SU-DHL-6 (cell line): ENCODE measurements around the gene GLYR1.

Experiments
- H2AFZ ChIP-seq: fragments of 200-600 bp; sonication (generic); 2 replicates; pipeline ENCODE4 v1.6.1; 2014; ENCODE audit warnings: low read depth, mild to moderate bottlenecking, moderate library complexity, mixed read lengths, antibody characterized with exemption, low read length; ENCODE audit not compliant: severe bottlenecking
- H3F3A ChIP-seq: fragments of 200-600 bp; shearing (Covaris generic); 2 replicates; pipeline ENCODE4 v1.6.0; 2016; ENCODE audit warnings: antibody characterized with exemption, mild to moderate bottlenecking; ENCODE audit not compliant: insufficient read depth
- H3K27ac ChIP-seq: fragments of 200-600 bp; sonication (generic); 2 replicates; pipeline ENCODE4 v1.5.1; 2016; ENCODE audit warnings: low read depth, mild to moderate bottlenecking, low read length, moderate library complexity, mixed read lengths
- H3K27me3 ChIP-seq: fragments of 200-600 bp; sonication (generic), shearing (Covaris generic); 2 replicates; pipeline ENCODE4 v1.6.0; 2014; ENCODE audit warnings: mild to moderate bottlenecking, low read length
- H3K36me3 ChIP-seq: fragments of 200-600 bp; sonication (generic); 2 replicates; pipeline ENCODE4 v1.6.1; 2014; ENCODE audit warnings: mild to moderate bottlenecking, low read length, mixed read lengths
- H3K4me2 ChIP-seq: fragments of 300-600, 200-600 bp; shearing (Covaris generic), sonication (generic); 2 replicates; pipeline ENCODE4 v1.6.0; 2014; ENCODE audit warnings: low read length, low read depth, mild to moderate bottlenecking; ENCODE audit not compliant: poor library complexity, severe bottlenecking
- H3K4me3 ChIP-seq: fragments of 200-600 bp; sonication (generic); 2 replicates; pipeline ENCODE4 v1.5.1; 2014; ENCODE audit warnings: antibody characterized with exemption, low read length, mild to moderate bottlenecking, mixed read lengths; ENCODE audit not compliant: insufficient read depth, poor library complexity, severe bottlenecking
- H3K79me2 ChIP-seq: fragments of 200-600 bp; sonication (generic); 2 replicates; pipeline ENCODE4 v1.6.1; 2014; ENCODE audit warnings: mild to moderate bottlenecking, low read length, moderate library complexity; ENCODE audit not compliant: insufficient read depth
- H3K9ac ChIP-seq: fragments of 200-600 bp; sonication (generic); 2 replicates; pipeline ENCODE4 v1.7.0; 2014; ENCODE audit warnings: mild to moderate bottlenecking, low read length
- H3K9me2 ChIP-seq: fragments of 200-600 bp; sonication (generic); replicated peaks from 2 replicates; pipeline ENCODE4 v1.6.1; 2014; ENCODE audit warnings: low read length; ENCODE audit not compliant: insufficient read depth
- H3K9me3 ChIP-seq: fragments of 200-600 bp; sonication (generic); 2 replicates; pipeline ENCODE4 v1.6.1; 2014; ENCODE audit warnings: low read length, mixed read lengths; ENCODE audit not compliant: insufficient read depth
- H4K20me1 ChIP-seq: fragments of 200-600 bp; sonication (generic); 2 replicates; pipeline ENCODE4 v1.6.1; 2014; ENCODE audit warnings: low read depth, mild to moderate bottlenecking, antibody characterized with exemption, low read length, moderate library complexity, mixed read lengths
- EZH2phosphoT487 ChIP-seq: fragments of 200-600 bp; sonication (generic), shearing (Covaris generic); conservative IDR thresholded peaks from 2 replicates; pipeline ENCODE4 v1.6.1; 2018; ENCODE audit warnings: mild to moderate bottlenecking, antibody characterized with exemption, low read length, moderate library complexity, mixed read lengths
- TF ChIP-seq, protein P1 (sequence below): fragments of 200-600 bp; sonication (generic); IDR thresholded peaks from one replicate; pipeline ENCODE4 v1.5.1; 2017; ENCODE audit warnings: antibody characterized with exemption, mild to moderate bottlenecking, low read length, moderate library complexity; ENCODE audit not compliant: insufficient read depth, poor library complexity, severe bottlenecking

GLYR1 gene

DNA sequence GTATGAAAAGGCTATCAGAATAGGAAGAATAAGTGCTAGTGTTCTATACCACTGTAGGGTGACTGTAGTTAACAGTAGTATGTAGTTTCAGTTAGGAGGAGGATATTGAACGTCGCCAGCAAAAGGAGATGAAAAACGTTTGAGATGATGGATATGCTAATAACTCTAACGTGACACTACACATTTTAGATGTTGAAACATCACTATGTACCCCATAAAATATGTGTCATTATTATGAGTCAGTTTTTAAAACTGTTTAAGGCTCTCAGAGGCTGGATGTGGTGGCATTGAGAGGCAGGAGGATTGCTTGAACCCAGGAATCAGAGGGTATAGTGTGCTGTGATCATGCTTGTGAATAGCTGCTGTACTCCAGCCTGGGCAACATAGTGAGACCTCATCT, 32.0 kb upstream of the GLYR1 start:
- Histone ChIP-seq H3K9me2 (no peaks in the 10 kb centered on the region), H3K79me2 (no peaks in the 10 kb centered on the region), H3K27ac (no peak overlapping the region), H3K4me3 (no peak overlapping the region), H3K9me3 (no peaks in the 10 kb centered on the region), H2AFZ (no peak overlapping the region), H3F3A (no peaks in the 10 kb centered on the region), H4K20me1 (no peaks in the 10 kb centered on the region), H3K9ac (no peak overlapping the region), H3K27me3 (no peaks in the 10 kb centered on the region), H3K4me2 (no peak overlapping the region), H3K36me3 (0 out of 2 replicates have a peak, but pooled peaks cover 8% of the 10 kb centered on the region)
- TF ChIP-seq EZH2phosphoT487: no peak
- TF ChIP-seq, protein P1, sequence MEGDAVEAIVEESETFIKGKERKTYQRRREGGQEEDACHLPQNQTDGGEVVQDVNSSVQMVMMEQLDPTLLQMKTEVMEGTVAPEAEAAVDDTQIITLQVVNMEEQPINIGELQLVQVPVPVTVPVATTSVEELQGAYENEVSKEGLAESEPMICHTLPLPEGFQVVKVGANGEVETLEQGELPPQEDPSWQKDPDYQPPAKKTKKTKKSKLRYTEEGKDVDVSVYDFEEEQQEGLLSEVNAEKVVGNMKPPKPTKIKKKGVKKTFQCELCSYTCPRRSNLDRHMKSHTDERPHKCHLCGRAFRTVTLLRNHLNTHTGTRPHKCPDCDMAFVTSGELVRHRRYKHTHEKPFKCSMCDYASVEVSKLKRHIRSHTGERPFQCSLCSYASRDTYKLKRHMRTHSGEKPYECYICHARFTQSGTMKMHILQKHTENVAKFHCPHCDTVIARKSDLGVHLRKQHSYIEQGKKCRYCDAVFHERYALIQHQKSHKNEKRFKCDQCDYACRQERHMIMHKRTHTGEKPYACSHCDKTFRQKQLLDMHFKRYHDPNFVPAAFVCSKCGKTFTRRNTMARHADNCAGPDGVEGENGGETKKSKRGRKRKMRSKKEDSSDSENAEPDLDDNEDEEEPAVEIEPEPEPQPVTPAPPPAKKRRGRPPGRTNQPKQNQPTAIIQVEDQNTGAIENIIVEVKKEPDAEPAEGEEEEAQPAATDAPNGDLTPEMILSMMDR: no peak

GRCh38 chr16:4877380-4877685, 30.2 kb upstream of the GLYR1 start:
- Histone ChIP-seq H3K27ac (no peak overlapping the region), H3K4me2 (no peak overlapping the region), H4K20me1 (no peaks in the 10 kb centered on the region)

DNA sequence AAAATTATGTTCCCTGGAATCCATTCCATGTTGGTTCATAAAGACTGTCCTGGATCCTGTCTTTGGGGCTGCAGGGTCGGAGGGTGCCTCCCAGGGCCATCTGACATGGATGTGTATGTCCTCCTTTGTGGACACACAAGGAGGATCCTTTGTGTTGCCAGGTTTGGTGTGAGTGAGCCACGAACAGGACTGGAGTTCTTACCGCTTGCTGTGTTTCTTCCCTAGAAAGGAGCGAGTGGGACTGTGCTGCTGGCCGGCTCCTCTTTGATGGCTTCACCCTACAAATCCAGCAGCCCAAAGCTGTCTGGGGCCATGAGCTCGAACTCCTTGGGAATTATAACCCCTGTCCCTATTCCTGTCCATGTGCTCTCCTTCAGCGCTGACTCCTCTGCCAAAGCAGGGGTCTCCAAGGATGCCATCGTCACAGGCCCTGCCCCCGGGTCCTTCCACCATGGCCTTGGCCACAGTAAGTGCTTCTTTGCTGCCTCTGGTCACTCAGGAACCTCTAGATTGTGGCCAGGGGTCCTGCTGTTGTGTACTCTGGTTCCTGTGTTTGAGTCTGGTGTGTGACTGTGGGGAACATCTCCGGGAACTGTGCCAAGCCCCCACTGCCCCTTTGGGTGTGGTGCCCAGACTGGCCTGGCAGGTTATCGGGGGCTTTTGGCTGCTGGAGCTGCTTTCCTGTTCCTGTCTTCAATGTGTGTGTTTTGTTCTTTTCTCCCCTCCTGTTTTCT, 29.7 kb upstream of the GLYR1 start:
- no peak overlapping the region for H3K9ac ChIP-seq
- H3K9me2 ChIP-seq: no peaks in the 10 kb centered on the region
- 0 out of 2 replicates have a peak, but pooled peaks cover 8% of the 10 kb centered on the region for H3K36me3 ChIP-seq
- no peak overlapping the region for H2AFZ ChIP-seq
- no peaks in the 10 kb centered on the region for H3K9me3 ChIP-seq
- no peak overlapping the region for H3K27ac ChIP-seq
- H3K4me2 ChIP-seq: no peak overlapping the region
- H3K27me3 ChIP-seq: no peaks in the 10 kb centered on the region
- no peak for TF ChIP-seq EZH2phosphoT487
- TF ChIP-seq, protein P1: no peak
- H3K79me2 ChIP-seq: no peaks in the 10 kb centered on the region
- no peaks in the 10 kb centered on the region for H3F3A ChIP-seq
- H3K4me3 ChIP-seq: no peak overlapping the region
- no peaks in the 10 kb centered on the region for H4K20me1 ChIP-seq

More at GRCh38 chr16:4877380-4877685, 30.2 kb upstream of the GLYR1 start:
- Histone ChIP-seq H3F3A (no peaks in the 10 kb centered on the region), H3K27me3 (no peaks in the 10 kb centered on the region), H3K9me3 (no peaks in the 10 kb centered on the region), H3K9ac (no peak overlapping the region), H2AFZ (no peak overlapping the region), H3K4me3 (no peak overlapping the region), H3K9me2 (no peaks in the 10 kb centered on the region), H3K36me3 (0 out of 2 replicates have a peak, but pooled peaks cover 8% of the 10 kb centered on the region), H3K79me2 (no peaks in the 10 kb centered on the region)
- TF ChIP-seq, protein P1: no peak
- TF ChIP-seq EZH2phosphoT487: no peak
